GM21786 (cell line): ENCODE results near the gene RAB11FIP4.

ENCODE experiments used
- ATAC-seq: cut with Tn5 transposase; IDR thresholded peaks from one replicate; pipeline ENCODE4 v1.9.1; 2021; ENCODE audit not compliant: unreplicated experiment

Gene RAB11FIP4

GRCh38 chr17:31561469-31562375 is 170.2 kb downstream of the RAB11FIP4 start:
- no peak for ATAC-seq

- ATAC-seq, result no peak
Observed at GRCh38 chr17:31562376-31562840, 170.9 kb downstream of the RAB11FIP4 start.

GRCh38 chr17:31564291-31564690 is 172.8 kb downstream of the RAB11FIP4 start:
- no peak for ATAC-seq

GRCh38 chr17:31564883-31565301 is 173.4 kb downstream of the RAB11FIP4 start:
- no peak for ATAC-seq

- ATAC-seq, result no peak
Observed at GRCh38 chr17:31565652-31566051, 174.2 kb downstream of the RAB11FIP4 start.

- ATAC-seq, result no peak
Observed at GRCh38 chr17:31566247-31566991, 174.9 kb downstream of the RAB11FIP4 start.

- ATAC-seq, result no peak
Observed at GRCh38 chr17:31566992-31567373, 175.5 kb downstream of the RAB11FIP4 start.

GRCh38 chr17:31568121-31568520 is 176.6 kb downstream of the RAB11FIP4 start:
- ATAC-seq, result no peak

- ATAC-seq, result no peak
Observed at GRCh38 chr17:31568539-31568938, 177.1 kb downstream of the RAB11FIP4 start.

GRCh38 chr17:31570231-31570630 is 178.8 kb downstream of the RAB11FIP4 start:
- no peak for ATAC-seq

GRCh38 chr17:31570951-31571892 is 179.7 kb downstream of the RAB11FIP4 start:
- no peak for ATAC-seq

GRCh38 chr17:31572341-31572740 is 180.9 kb downstream of the RAB11FIP4 start:
- ATAC-seq, result no peak

GRCh38 chr17:31573047-31573446 is 181.6 kb downstream of the RAB11FIP4 start:
- no peak for ATAC-seq

GRCh38 chr17:31573861-31574260 is 182.4 kb downstream of the RAB11FIP4 start:
- no peak for ATAC-seq

GRCh38 chr17:31574458-31574857 is 183.0 kb downstream of the RAB11FIP4 start:
- ATAC-seq, result no peak

- no peak for ATAC-seq
Observed at GRCh38 chr17:31575043-31575442, 183.6 kb downstream of the RAB11FIP4 start.

GRCh38 chr17:31579265-31579664 is 187.8 kb downstream of the RAB11FIP4 start:
- ATAC-seq, result no peak

GRCh38 chr17:31580316-31580705 is 188.8 kb downstream of the RAB11FIP4 start:
- no peak for ATAC-seq

GRCh38 chr17:31580706-31581490 is 189.4 kb downstream of the RAB11FIP4 start:
- peak; percentile 53 for ATAC-seq

- no peak for ATAC-seq
Observed at GRCh38 chr17:31581491-31581890, 190.0 kb downstream of the RAB11FIP4 start.
